ENCODE measurements around the gene MYT1. TPM values are rescaled to one million over a fixed set of nuclear protein-coding genes. Genes with fewer than 3 reads are reported as not detected.
"Not testable (repeated sequence)": the region's sequence is repeated elsewhere in the genome, so short reads cannot be mapped to it uniquely, and the experiment has no call there.

MYT1 gene
- total RNA-seq, 1 donor from 2014 or later, result not detected

DNA sequence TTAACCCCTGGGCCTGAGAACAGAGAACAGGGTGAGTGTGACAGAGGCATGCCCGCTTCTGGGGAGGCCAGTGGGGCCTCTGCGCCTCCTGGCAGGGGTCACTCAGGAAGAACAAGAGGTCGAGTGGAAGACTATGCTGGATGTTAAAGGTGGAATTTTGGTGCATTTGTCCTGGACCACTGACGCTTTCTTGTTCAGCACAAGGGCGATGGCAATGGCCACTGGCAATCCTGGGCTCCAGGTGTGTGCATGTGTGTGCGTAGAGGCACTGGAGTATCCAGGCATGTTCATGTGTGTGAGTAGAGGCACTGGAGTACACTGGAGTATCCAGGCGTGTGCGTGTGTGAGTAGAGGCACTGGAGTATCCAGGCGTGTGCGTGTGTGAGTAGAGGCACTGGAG lies 33.4 kb upstream of the MYT1 start:
- Histone ChIP-seq H3K4me3 (no peak overlapping the region), H3K4me1 (no peaks in the 10 kb centered on the region)
- DNase-seq (ENCODE audit: low spot score in 2 of 2), result no peak

DNA sequence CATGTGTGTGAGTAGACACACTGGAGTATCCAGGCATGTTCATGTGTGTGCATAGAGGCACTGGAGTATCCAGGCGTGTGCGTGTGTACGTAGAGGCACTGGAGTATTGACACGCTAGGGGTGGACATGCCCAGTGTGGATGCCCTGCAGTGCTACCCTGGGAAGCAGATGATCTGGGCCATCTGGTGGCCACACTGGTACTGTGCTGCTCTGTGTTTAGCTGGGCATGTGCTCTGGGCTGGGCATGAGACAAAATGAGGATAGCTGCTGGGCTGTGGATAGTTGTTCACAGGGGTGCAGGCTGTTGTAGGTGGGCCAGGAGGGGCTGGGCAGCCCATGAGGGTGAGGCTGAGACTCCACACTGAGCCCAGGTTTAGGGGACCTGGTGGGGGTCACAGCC lies 32.8 kb upstream of the MYT1 start:
- peak in 1 of 2 donors; percentile 34 for DNase-seq (ENCODE audit: low spot score in 2 of 2)
- intact Hi-C loops (cut with DNase I), result no loop called here
- H3K27me3 ChIP-seq, result no peaks in the 10 kb centered on the region

More for the DNA sequence above, 33.4 kb upstream of the MYT1 start:
- intact Hi-C loops (cut with DNase I), result no loop called here
- Histone ChIP-seq H3K27me3 (no peaks in the 10 kb centered on the region), H3K9me3 (no peaks in the 10 kb centered on the region), H3K36me3 (no peaks in the 10 kb centered on the region), H3K27ac (no peak overlapping the region)
- TF ChIP-seq CTCF (IDR thresholded peaks at IDR 0.05), result no peak

DNA sequence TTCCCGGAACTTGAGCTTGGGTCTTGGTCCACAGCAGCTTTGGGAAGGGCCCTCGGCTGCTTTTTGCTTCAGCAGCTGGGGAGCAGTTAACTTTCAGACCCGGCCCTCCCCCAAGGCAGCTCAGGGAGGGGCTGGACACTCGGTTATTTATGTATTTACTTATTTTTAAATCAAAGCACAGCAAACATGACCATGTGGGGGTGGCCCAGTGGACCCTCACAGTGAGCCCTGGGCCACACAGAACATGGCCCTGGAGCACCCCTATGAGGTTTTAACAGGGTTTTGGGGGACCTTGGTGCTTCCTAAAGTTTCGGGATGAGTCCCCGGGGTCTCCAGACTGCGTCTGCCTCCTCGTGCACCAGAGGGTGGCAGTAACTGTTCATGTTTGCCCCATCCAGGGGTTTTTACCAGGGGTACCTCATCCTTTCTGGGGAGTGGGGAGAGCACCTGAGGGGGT lies 30.3 kb upstream of the MYT1 start:
- DNase-seq (ENCODE audit: low spot score in 2 of 2), result peak in 1 of 2 donors; percentile 40
- Histone ChIP-seq H3K27me3 (no peaks in the 10 kb centered on the region), H3K4me3 (no peak overlapping the region), H3K27ac (no peak overlapping the region), H3K4me1 (no peaks in the 10 kb centered on the region), H3K36me3 (no peaks in the 10 kb centered on the region), H3K9me3 (no peaks in the 10 kb centered on the region)
- TF ChIP-seq CTCF (IDR thresholded peaks at IDR 0.05), result no peak
- intact Hi-C loops (cut with DNase I), result no loop called here

More for the DNA sequence above, 32.8 kb upstream of the MYT1 start:
- TF ChIP-seq CTCF (IDR thresholded peaks at IDR 0.05), result no peak
- Histone ChIP-seq H3K4me1 (no peaks in the 10 kb centered on the region), H3K36me3 (no peaks in the 10 kb centered on the region), H3K9me3 (no peaks in the 10 kb centered on the region), H3K4me3 (no peak overlapping the region), H3K27ac (no peak overlapping the region)

- intact Hi-C loops (cut with DNase I); H3K36me3 ChIP-seq; H3K9me3 ChIP-seq; H3K4me1 ChIP-seq; H3K4me3 ChIP-seq; H3K27ac ChIP-seq; H3K27me3 ChIP-seq: not testable (repeated sequence)
- peak in 1 of 2 donors; percentile 27 for DNase-seq (ENCODE audit: low spot score in 2 of 2)
Observed at GRCh38 chr20:64134744-64135143, 29.5 kb upstream of the MYT1 start.

DNA sequence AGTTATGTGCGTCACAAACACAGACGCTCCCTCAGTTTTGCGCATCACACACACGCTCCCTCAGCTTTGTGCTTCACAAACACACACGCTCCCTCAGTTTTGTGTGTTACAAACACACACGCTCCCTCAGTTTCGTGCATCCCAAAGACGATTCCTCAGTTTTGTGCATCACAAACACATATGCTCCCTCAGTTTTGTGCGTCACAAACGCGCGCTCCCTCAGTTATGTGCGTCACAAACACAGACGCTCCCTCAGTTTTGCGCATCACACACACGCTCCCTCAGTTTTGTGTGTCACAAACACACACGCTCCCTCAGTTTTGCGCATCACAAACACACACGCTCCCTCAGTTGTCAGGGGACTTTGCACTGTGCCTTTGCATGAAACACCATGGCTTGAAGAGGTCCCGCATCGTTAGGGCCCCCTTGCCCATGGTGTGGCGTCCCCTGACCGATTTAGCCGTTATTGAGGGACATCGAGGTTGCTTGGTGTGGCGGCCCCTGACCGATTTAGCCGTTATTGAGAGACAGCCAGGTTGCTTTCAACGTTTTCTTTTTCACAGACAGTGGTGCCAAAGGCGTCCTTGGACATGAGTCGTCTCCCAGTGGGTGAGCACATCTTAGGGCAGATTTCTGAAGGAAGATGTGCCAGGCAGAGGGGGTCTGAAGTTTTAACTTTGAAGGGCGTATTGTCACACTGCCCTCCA lies 28.1 kb upstream of the MYT1 start:
- TF ChIP-seq CTCF (IDR thresholded peaks at IDR 0.05), result no peak
- H3K4me1 ChIP-seq, result no peaks in the 10 kb centered on the region
- H3K9me3 ChIP-seq, result no peaks in the 10 kb centered on the region
- H3K27ac ChIP-seq, result no peak overlapping the region
- DNase-seq (ENCODE audit: low spot score in 2 of 2), result peak in 1 of 2 donors; percentile 22
- intact Hi-C loops (cut with DNase I), result no loop called here
- no peaks in the 10 kb centered on the region for H3K36me3 ChIP-seq
- no peaks in the 10 kb centered on the region for H3K27me3 ChIP-seq
- H3K4me3 ChIP-seq, result no peak overlapping the region

DNA sequence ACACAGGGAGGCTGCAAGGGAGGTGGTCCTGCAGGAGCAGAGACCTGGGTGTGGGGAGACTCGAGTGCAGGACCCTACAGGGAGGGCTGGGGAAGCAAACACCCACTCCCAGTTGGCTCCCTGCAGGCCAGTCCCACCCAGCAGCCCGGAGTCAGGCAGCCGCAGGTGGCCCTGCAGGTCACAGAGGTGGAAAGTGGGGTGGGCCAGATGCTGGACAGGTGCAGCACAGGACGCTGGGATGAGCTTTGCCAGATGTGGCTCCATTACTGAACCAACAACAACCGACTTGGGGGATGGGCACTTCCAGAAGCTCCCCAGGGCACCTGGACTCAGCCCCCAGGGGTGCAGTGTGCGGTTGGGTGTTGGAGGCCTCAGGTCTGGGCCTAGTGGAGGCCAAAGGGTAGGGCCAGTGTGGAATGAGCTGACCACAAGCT lies 26.6 kb upstream of the MYT1 start:
- Histone ChIP-seq H3K27ac (no peak overlapping the region), H3K27me3 (no peaks in the 10 kb centered on the region), H3K36me3 (no peaks in the 10 kb centered on the region), H3K4me3 (no peak overlapping the region), H3K4me1 (no peaks in the 10 kb centered on the region), H3K9me3 (no peaks in the 10 kb centered on the region)
- no peak for TF ChIP-seq CTCF (IDR thresholded peaks at IDR 0.05)
- intact Hi-C loops (cut with DNase I), result no loop called here
- DNase-seq (ENCODE audit: low spot score in 2 of 2), result peak in 1 of 2 donors; percentile 44

All from ascending aorta (tissue), 2 donors.